HCT116 (cell line): ENCODE results near the gene FOSB.

Source experiments
- CBX3 ChIP-seq: IDR thresholded peaks from 2 replicates; pipeline ENCODE4 v1.6.1; 2012; ENCODE audit warnings: low read depth
- EGR1 ChIP-seq: IDR thresholded peaks from 2 replicates; pipeline ENCODE4 v1.6.1; 2012; ENCODE audit warnings: low read depth
- EZH2 ChIP-seq: fragments of 200-600 bp; sonication (generic); IDR thresholded peaks from 2 replicates; pipeline ENCODE4 v1.6.1; 2017; ENCODE audit warnings: antibody characterized with exemption, mixed run types
- POLR2A ChIP-seq: IDR thresholded peaks from 2 replicates; pipeline ENCODE4 v1.7.0; 2011; ENCODE audit warnings: borderline replicate concordance; ENCODE audit not compliant: insufficient read depth, insufficient read length; ENCODE audit errors: extremely low read depth
- POLR2AphosphoS5 ChIP-seq: IDR thresholded peaks from 2 replicates; pipeline ENCODE4 v1.6.1; 2011; ENCODE audit warnings: mild to moderate bottlenecking, low read depth, low read length, moderate library complexity
- SIN3A ChIP-seq: IDR thresholded peaks from 2 replicates; pipeline ENCODE4 v1.6.1; 2012; ENCODE audit warnings: low read depth
- SRF ChIP-seq: IDR thresholded peaks from 2 replicates; pipeline ENCODE4 v1.6.1; 2012; ENCODE audit warnings: low read depth
- YY1 ChIP-seq: IDR thresholded peaks from 2 replicates; pipeline ENCODE4 v1.6.1; 2011; ENCODE audit warnings: low read length, low read depth, moderate library complexity, mild to moderate bottlenecking; ENCODE audit not compliant: insufficient replicate concordance; ENCODE audit errors: extremely low read depth
- ZFX ChIP-seq: fragments of 450-650 bp; IDR thresholded peaks from 2 replicates; pipeline ENCODE4 v1.6.1; 2017
- ZNF274 ChIP-seq: fragments of 200-500 bp; sonication (Bioruptor generic); IDR thresholded peaks from 2 replicates; pipeline ENCODE4 v1.6.1; 2014; ENCODE audit warnings: mild to moderate bottlenecking, low read depth, low read length, inconsistent platforms
- TF ChIP-seq, protein P1 (sequence below), 3 experiments: fragments of 200-600 bp in 1 of 3; sonication (generic) in 1 of 3; IDR thresholded peaks in 2 of 3; conservative IDR thresholded peaks in 1 of 3; 2 replicates each; pipeline ENCODE4 v1.5.1; 2012 to 2017; ENCODE audit warnings: low read depth in 2 of 3, low read length in 2 of 3, antibody characterized with exemption in 1 of 3, borderline replicate concordance in 1 of 3, control low read depth in 1 of 3, mild to moderate bottlenecking in 1 of 3, mixed read lengths in 1 of 3, mixed run types in 1 of 3, moderate library complexity in 1 of 3; ENCODE audit not compliant: insufficient read depth in 1 of 3
- TF ChIP-seq, protein P2 (sequence below): IDR thresholded peaks from 2 replicates; pipeline ENCODE4 v1.6.1; 2012
- TF ChIP-seq, protein P3 (sequence below): IDR thresholded peaks from 2 replicates; pipeline ENCODE4 v1.6.1; 2011; ENCODE audit warnings: mild to moderate bottlenecking, low read length, moderate library complexity; ENCODE audit not compliant: insufficient replicate concordance; ENCODE audit errors: extremely low read depth

GRCh38 chr19:45440259-45440638 lies 27.5 kb upstream of the FOSB start:
- TF ChIP-seq, protein P1, sequence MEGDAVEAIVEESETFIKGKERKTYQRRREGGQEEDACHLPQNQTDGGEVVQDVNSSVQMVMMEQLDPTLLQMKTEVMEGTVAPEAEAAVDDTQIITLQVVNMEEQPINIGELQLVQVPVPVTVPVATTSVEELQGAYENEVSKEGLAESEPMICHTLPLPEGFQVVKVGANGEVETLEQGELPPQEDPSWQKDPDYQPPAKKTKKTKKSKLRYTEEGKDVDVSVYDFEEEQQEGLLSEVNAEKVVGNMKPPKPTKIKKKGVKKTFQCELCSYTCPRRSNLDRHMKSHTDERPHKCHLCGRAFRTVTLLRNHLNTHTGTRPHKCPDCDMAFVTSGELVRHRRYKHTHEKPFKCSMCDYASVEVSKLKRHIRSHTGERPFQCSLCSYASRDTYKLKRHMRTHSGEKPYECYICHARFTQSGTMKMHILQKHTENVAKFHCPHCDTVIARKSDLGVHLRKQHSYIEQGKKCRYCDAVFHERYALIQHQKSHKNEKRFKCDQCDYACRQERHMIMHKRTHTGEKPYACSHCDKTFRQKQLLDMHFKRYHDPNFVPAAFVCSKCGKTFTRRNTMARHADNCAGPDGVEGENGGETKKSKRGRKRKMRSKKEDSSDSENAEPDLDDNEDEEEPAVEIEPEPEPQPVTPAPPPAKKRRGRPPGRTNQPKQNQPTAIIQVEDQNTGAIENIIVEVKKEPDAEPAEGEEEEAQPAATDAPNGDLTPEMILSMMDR (IDR thresholded peaks at IDR 0.05 in 2 of 3, conservative IDR thresholded peaks at IDR 0.05 in 1 of 3; ENCODE audit: borderline replicate concordance in 1 of 3, insufficient read depth in 1 of 3, low read depth in 2 of 3, low read length in 2 of 3), result no peak
- TF ChIP-seq, protein P2, sequence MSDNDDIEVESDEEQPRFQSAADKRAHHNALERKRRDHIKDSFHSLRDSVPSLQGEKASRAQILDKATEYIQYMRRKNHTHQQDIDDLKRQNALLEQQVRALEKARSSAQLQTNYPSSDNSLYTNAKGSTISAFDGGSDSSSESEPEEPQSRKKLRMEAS, result no peak
- TF ChIP-seq POLR2AphosphoS5 (no peak), SRF (no peak), POLR2A (no peak), ZNF274 (no peak), ZFX (no peak), SIN3A (no peak), CBX3 (no peak), YY1 (no peak), EZH2 (no peak), EGR1 (no peak)
- TF ChIP-seq, protein P3, sequence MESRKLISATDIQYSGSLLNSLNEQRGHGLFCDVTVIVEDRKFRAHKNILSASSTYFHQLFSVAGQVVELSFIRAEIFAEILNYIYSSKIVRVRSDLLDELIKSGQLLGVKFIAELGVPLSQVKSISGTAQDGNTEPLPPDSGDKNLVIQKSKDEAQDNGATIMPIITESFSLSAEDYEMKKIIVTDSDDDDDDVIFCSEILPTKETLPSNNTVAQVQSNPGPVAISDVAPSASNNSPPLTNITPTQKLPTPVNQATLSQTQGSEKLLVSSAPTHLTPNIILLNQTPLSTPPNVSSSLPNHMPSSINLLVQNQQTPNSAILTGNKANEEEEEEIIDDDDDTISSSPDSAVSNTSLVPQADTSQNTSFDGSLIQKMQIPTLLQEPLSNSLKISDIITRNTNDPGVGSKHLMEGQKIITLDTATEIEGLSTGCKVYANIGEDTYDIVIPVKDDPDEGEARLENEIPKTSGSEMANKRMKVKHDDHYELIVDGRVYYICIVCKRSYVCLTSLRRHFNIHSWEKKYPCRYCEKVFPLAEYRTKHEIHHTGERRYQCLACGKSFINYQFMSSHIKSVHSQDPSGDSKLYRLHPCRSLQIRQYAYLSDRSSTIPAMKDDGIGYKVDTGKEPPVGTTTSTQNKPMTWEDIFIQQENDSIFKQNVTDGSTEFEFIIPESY, result no peak
